Suprapubic skin (tissue), 4 donors: ENCODE measurements around the gene EHD3.

Experiments
- EP300 ChIP-seq: sonication (generic); formaldehyde crosslinking; IDR thresholded peaks from one replicate; pipeline ENCODE4 v1.6.1; 2017; ENCODE audit warnings: antibody characterized with exemption
- POLR2A ChIP-seq, 2 donors: fragments of 450-650 bp; IDR thresholded peaks; one replicate each; pipeline ENCODE4 v1.6.1; 2017; ENCODE audit warnings: antibody characterized with exemption in 2 of 2, mild to moderate bottlenecking in 2 of 2, moderate library complexity in 2 of 2
- POLR2AphosphoS5 ChIP-seq, 3 donors: sonication (generic); formaldehyde crosslinking; IDR thresholded peaks; one replicate each; pipeline ENCODE4 v1.6.1; 2017; ENCODE audit warnings: antibody characterized with exemption in 3 of 3
- TF ChIP-seq, protein P1 (sequence below), 2 donors: fragments of 200-600 bp in 1 of 2; fragments of 450-650 bp in 1 of 2; sonication (generic) in 1 of 2; IDR thresholded peaks; one replicate each; pipeline ENCODE4 v1.5.1; 2016 to 2019; ENCODE audit warnings: antibody characterized with exemption in 2 of 2, mild to moderate bottlenecking in 1 of 2, moderate library complexity in 1 of 2

DNA sequence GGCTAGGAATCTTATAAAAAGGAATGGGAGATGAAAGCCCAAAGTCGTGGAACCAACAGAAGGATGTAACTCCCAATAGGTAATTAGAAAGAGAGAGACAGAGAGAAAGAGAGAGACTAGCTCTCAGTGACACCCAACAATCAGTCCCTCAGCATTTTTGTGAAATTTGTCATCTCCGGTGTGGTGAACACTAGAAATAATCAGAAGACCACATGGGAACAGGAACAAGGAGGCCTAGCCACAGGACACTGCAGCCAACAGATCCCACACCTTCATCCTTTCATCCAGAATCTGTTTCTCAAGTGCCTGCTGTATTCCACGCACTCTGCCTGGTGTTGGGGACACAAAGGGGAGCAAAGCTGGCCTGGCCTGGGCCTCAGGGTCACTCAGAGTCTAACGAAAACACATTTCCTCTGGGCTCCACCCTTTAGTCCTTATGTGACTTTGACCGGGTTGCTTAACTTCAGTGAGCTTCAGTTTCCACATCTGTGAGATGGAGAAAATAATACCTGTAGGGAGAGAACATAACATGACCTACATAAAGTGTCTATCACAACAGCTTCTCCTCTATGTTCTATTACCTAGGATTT lies 53.1 kb downstream of the EHD3 start:
- TF ChIP-seq POLR2AphosphoS5 (IDR thresholded peaks at IDR 0.05) (no peak), POLR2A (IDR thresholded peaks at IDR 0.05) (no peak), EP300 (no peak)
- TF ChIP-seq, protein P1, sequence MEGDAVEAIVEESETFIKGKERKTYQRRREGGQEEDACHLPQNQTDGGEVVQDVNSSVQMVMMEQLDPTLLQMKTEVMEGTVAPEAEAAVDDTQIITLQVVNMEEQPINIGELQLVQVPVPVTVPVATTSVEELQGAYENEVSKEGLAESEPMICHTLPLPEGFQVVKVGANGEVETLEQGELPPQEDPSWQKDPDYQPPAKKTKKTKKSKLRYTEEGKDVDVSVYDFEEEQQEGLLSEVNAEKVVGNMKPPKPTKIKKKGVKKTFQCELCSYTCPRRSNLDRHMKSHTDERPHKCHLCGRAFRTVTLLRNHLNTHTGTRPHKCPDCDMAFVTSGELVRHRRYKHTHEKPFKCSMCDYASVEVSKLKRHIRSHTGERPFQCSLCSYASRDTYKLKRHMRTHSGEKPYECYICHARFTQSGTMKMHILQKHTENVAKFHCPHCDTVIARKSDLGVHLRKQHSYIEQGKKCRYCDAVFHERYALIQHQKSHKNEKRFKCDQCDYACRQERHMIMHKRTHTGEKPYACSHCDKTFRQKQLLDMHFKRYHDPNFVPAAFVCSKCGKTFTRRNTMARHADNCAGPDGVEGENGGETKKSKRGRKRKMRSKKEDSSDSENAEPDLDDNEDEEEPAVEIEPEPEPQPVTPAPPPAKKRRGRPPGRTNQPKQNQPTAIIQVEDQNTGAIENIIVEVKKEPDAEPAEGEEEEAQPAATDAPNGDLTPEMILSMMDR (IDR thresholded peaks at IDR 0.05), result no peak
